ENCODE results near the gene CELF5. TPM values are rescaled to one million over a fixed set of nuclear protein-coding genes. Genes with fewer than 3 reads are reported as not detected.

CELF5 gene
- total RNA-seq, 1 experiment from 2014 or later, result 7.7 TPM

- TF ChIP-seq ZNF532 (CRISPR knock-in tag; IDR thresholded peaks at IDR 0.05; ENCODE audit: borderline replicate concordance), result no peak
- TF ChIP-seq FOXP1 (CRISPR knock-in tag; IDR thresholded peaks at IDR 0.05; ENCODE audit: borderline replicate concordance), result no peak
- no peak for TF ChIP-seq CBFB (CRISPR knock-in tag; IDR thresholded peaks at IDR 0.05; ENCODE audit: low read depth)
- no peak for TF ChIP-seq PRRX2 (CRISPR knock-in tag; IDR thresholded peaks at IDR 0.05)
- no peak for TF ChIP-seq KAT7 (CRISPR knock-in tag; IDR thresholded peaks at IDR 0.05; ENCODE audit: borderline replicate concordance)
- TF ChIP-seq MXD4 (CRISPR knock-in tag; IDR thresholded peaks at IDR 0.05; ENCODE audit: borderline replicate concordance), result no peak
- no peak for TF ChIP-seq ZNF263 (CRISPR knock-in tag; IDR thresholded peaks at IDR 0.05; ENCODE audit: low read depth)
Measured at GRCh38 chr19:3204646-3205275, 19.7 kb upstream of the CELF5 start (continued).

- no peaks in the 10 kb centered on the region for H3K27me3 Mint-ChIP-seq (ENCODE audit: low read depth)
- no peak for ATAC-seq
- H3K9me3 Mint-ChIP-seq, result no peaks in the 10 kb centered on the region
- no peak overlapping the region for H3K4me3 Mint-ChIP-seq
- H3K4me1 Mint-ChIP-seq, result peaks cover 3% of the 10 kb centered on the region; the same call in 1 of the 2 replicates
- CTCF ChIA-PET, result interaction anchor here (1.4 kb wide), 1 partner anchor 99 kb away, joined by 3 read pairs; no protein-coding TSS in a partner anchor
- POLR2A ChIA-PET, result no interaction called here
- H3K36me3 Mint-ChIP-seq, result peaks cover 5% of the 10 kb centered on the region
- H3K27ac Mint-ChIP-seq, result no peak overlapping the region
- no peak for DNase-seq (ENCODE audit: low spot score)
- TF ChIP-seq NR3C1 (CRISPR knock-in tag; conservative IDR thresholded peaks at IDR 0.05; ENCODE audit: low read depth), result no peak
- TF ChIP-seq FOXP1 (CRISPR knock-in tag; IDR thresholded peaks at IDR 0.05; ENCODE audit: borderline replicate concordance), result no peak
- no peak for TF ChIP-seq ERG (CRISPR knock-in tag; IDR thresholded peaks at IDR 0.05)
- TF ChIP-seq ETV6 (CRISPR knock-in tag; IDR thresholded peaks at IDR 0.05), result no peak
- TF ChIP-seq ARID4B (CRISPR knock-in tag; IDR thresholded peaks at IDR 0.05; ENCODE audit: borderline replicate concordance), result no peak
- no peak for TF ChIP-seq SMAD4 (CRISPR knock-in tag; IDR thresholded peaks at IDR 0.05)
- no peak for TF ChIP-seq ZNF416 (CRISPR knock-in tag; IDR thresholded peaks at IDR 0.05)
- TF ChIP-seq FOXP4 (CRISPR knock-in tag; IDR thresholded peaks at IDR 0.05), result no peak
- no peak for TF ChIP-seq ELF4 (CRISPR knock-in tag; IDR thresholded peaks at IDR 0.05; ENCODE audit: low read depth)
- no peak for TF ChIP-seq CBFB (CRISPR knock-in tag; IDR thresholded peaks at IDR 0.05; ENCODE audit: low read depth)
- TF ChIP-seq MXD4 (CRISPR knock-in tag; IDR thresholded peaks at IDR 0.05; ENCODE audit: borderline replicate concordance), result no peak
- TF ChIP-seq E2F5 (CRISPR knock-in tag; IDR thresholded peaks at IDR 0.05), result no peak
- TF ChIP-seq CREM (CRISPR knock-in tag; IDR thresholded peaks at IDR 0.05), result no peak
- no peak for TF ChIP-seq SMAD3 (CRISPR knock-in tag; IDR thresholded peaks at IDR 0.05; ENCODE audit: borderline replicate concordance)
- TF ChIP-seq IRF1 (CRISPR knock-in tag; IDR thresholded peaks at IDR 0.05), result no peak
- TF ChIP-seq PRRX2 (CRISPR knock-in tag; IDR thresholded peaks at IDR 0.05), result no peak
Measured at GRCh38 chr19:3206216-3206953, 18.1 kb upstream of the CELF5 start.
